Measurements from ENCODE around the gene NBAS.

DNA sequence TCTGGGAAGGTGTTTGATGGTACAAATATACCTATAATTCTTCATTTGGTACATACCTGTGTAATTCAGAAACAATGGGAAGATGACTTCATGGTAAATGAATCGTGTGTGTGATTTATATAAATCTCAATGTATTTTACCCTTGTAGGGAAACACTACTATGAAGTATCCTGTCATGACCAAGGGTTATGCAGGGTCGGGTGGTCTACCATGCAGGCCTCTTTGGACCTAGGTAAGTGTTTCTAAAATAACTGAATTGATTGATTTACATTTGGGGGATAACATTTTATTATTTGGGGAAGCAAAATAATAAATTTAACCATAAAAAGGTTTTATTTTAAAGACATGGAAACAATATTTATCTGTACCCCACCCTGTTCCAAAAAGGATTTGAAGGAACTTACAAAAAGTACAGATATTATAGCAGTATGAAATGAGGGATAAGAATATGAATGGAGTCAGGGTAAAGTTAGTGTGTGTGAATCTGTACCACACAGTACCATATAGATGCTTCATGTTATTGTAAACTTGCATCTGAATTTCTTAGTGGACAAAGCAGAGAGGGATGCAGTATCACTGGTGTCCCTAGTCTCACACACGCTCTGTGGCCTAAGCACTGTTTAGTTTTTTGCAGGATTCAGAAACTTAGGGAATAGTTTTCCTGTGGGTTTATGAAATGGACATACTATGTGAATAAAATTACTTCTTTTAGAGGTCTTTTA lies 42.1 kb upstream of the NBAS start:
- no peak for TF ChIP-seq POLR2AphosphoS5 (IDR thresholded peaks at IDR 0.05; ENCODE audit: low read depth, low read length)
- no peak for TF ChIP-seq TCF7L2 (IDR thresholded peaks at IDR 0.05; ENCODE audit: low read depth, low read length)
- TF ChIP-seq, protein P1, sequence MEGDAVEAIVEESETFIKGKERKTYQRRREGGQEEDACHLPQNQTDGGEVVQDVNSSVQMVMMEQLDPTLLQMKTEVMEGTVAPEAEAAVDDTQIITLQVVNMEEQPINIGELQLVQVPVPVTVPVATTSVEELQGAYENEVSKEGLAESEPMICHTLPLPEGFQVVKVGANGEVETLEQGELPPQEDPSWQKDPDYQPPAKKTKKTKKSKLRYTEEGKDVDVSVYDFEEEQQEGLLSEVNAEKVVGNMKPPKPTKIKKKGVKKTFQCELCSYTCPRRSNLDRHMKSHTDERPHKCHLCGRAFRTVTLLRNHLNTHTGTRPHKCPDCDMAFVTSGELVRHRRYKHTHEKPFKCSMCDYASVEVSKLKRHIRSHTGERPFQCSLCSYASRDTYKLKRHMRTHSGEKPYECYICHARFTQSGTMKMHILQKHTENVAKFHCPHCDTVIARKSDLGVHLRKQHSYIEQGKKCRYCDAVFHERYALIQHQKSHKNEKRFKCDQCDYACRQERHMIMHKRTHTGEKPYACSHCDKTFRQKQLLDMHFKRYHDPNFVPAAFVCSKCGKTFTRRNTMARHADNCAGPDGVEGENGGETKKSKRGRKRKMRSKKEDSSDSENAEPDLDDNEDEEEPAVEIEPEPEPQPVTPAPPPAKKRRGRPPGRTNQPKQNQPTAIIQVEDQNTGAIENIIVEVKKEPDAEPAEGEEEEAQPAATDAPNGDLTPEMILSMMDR (IDR thresholded peaks at IDR 0.05), result no peak

All from Panc1 (cell line).